ENCODE measurements around the gene HAVCR2.

Gene HAVCR2

GRCh38 chr5:157045601-157046000 is 63.2 kb downstream of the HAVCR2 start:
- no peak for DNase-seq (ENCODE audit: low read depth)

DNA sequence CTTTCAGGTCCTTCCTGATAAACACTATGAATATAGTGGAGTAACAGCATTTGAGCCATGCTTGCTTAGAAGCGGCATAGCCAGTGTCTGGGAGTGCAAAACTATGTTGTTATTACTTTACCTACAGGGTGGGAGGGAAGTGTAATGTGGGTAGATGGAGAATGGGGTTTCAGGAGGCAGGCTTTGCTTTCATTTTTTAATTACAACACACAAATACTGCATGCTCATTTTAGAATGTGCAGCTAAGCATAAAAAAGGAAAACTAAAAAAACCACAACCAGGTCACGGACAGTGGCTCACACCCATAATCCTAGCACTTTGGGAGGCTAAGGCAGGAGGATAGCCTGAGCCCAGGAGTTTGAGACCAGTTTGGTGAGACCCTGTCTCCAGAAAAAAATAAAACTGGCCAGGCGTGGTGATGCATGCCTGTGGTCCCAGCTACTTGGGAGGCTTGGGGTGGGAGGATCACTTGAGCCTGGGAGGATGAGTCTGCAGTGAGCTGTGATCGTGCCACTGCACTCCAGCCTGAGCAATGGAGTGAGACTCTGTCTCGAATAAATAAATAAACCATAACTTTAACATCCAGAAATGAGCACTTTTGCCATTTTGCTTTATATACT is 70.2 kb downstream of the HAVCR2 start:
- no peak for DNase-seq (ENCODE audit: low read depth)

Measured in CMK (cell line).